AG04449 (cell line): ENCODE measurements around the gene TTLL10.

ENCODE experiments used
- CTCF ChIA-PET: fragments of 350-600 bp; formaldehyde crosslinking; extraction: SDS; loops from one replicate; lab custom pipeline; 2021; ENCODE audit warnings: antibody characterized with exemption; lab: Yijun Ruan, JAX
- POLR2A ChIA-PET: fragments of 400-600, 350-600 bp; formaldehyde crosslinking; extraction: SDS; loops from one replicate; lab custom pipeline; 2020; ENCODE audit warnings: antibody characterized with exemption, inconsistent platforms; lab: Yijun Ruan, JAX
- DNase-seq: peaks from one replicate; pipeline ENCODE4 v3.0.0-alpha.2; 2010; ENCODE audit warnings: low read depth, low spot score
- H3K4me3 ChIP-seq: 2 replicates; pipeline ENCODE4 v1.5.1; 2011; ENCODE audit warnings: low read depth, mild to moderate bottlenecking, control low read depth, low read length
- TF ChIP-seq, protein P1 (sequence below): IDR thresholded peaks from one replicate; pipeline ENCODE4 v1.5.1; 2011; ENCODE audit warnings: mild to moderate bottlenecking, moderate library complexity, low read length, control low read depth, inconsistent platforms; ENCODE audit not compliant: insufficient read depth; ENCODE audit errors: missing control alignments

The TTLL10 gene

DNA sequence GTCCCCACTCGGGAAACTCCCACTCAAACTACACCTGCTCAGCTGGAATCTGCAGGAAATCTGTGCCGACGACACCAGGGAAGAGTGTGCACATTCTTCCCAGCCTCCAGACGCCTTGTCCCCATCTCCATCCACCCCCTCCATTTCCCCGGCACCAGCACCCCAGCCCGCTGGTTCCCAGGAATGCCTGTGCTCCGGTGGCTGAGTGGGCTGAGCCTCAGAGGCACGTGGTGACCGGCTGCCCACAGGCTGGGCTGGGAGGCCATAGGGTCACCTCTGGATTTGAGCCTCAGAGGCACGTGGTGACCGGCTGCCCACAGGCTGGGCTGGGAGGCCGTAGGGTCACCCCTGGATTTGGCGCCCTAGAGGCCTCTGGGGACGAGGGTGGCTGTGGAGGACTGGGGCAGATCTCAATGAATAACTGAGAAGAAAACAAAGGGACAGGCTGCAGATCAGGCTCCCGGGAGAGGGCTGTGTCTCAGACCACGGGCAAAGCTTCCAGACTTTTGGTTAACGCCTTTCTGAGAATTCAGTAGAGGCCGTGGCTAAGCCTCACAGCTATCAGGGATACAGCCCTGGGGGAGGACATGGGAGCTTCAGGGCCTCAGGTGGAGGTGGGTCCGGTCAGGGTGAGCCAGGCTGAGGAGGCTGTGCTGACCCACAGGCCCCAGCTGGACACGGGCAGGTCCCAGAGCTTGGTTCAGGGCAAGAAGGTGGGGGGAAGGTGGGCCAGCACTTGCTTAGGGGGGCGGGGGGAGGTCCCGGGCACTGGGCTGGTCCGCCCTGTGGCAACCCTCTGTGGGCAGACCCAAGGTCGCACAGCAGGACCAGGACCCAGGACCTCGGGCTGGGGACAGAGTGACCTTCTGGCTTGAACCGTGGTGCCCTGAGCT lies 17.3 kb upstream of the TTLL10 start:
- ChIA-PET POLR2A (no interaction called here), CTCF (interaction anchor here (1.0 kb wide), 1 partner anchor 34 kb away, joined by 3 read pairs; no protein-coding TSS in a partner anchor)
- TF ChIP-seq, protein P1, sequence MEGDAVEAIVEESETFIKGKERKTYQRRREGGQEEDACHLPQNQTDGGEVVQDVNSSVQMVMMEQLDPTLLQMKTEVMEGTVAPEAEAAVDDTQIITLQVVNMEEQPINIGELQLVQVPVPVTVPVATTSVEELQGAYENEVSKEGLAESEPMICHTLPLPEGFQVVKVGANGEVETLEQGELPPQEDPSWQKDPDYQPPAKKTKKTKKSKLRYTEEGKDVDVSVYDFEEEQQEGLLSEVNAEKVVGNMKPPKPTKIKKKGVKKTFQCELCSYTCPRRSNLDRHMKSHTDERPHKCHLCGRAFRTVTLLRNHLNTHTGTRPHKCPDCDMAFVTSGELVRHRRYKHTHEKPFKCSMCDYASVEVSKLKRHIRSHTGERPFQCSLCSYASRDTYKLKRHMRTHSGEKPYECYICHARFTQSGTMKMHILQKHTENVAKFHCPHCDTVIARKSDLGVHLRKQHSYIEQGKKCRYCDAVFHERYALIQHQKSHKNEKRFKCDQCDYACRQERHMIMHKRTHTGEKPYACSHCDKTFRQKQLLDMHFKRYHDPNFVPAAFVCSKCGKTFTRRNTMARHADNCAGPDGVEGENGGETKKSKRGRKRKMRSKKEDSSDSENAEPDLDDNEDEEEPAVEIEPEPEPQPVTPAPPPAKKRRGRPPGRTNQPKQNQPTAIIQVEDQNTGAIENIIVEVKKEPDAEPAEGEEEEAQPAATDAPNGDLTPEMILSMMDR, result no peak
- no peak for DNase-seq
- no peak overlapping the region for H3K4me3 ChIP-seq

DNA sequence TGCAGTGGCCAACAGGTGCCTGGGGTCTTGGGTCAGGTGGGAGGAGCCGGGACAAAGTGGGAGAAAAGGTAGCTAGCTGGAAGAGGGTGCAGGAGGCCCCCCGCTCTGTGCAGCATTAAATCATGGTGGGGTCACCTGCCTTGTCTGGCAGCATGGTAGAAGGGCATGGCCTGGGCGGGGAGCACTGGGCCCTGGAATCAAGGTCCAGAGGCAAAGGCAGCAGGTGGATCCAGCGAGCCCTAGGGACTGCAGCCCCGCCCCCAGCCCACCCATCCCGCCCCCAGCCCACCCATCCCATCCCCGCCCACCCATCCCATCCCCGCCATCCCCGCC lies 16.7 kb upstream of the TTLL10 start:
- no peak overlapping the region for H3K4me3 ChIP-seq
- POLR2A ChIA-PET, result no interaction called here
- DNase-seq, result no peak
- CTCF ChIA-PET, result interaction anchor here (1.0 kb wide), 1 partner anchor 35 kb away, joined by 3 read pairs; no protein-coding TSS in a partner anchor
- TF ChIP-seq, protein P1, result no peak

DNA sequence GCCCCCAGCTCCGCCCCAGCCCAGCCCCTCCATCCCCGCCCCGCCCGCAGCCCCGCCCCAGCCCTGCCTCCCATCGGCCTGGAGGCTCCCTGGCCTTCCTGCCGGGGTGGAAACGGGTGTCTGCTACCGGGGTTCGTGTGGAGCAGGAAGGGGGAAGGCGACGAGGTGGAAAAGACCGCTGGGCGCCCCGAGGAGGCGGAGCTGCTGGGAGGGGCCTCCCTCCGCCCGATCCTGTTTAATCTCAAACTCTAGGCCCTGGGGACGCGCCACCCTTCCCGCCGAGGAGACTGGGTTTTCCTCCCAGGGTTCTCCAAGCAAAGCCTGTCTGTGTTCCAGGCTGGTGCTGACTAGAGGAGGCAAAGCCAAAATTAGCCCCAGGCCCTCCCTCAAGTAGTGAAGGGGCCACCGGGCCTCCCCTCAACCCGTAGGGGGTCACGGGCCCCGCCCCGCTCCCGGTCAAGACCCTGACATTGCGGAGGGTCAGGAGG lies 16.2 kb upstream of the TTLL10 start:
- peak overlapping the region; percentile 57 for H3K4me3 ChIP-seq
- CTCF ChIA-PET, result no interaction called here
- POLR2A ChIA-PET, result interaction anchor here (1.1 kb wide), 1 partner anchor 74 kb away, joined by 3 read pairs; no protein-coding TSS in a partner anchor
- peak; percentile 24 for DNase-seq
- TF ChIP-seq, protein P1, result no peak

DNA sequence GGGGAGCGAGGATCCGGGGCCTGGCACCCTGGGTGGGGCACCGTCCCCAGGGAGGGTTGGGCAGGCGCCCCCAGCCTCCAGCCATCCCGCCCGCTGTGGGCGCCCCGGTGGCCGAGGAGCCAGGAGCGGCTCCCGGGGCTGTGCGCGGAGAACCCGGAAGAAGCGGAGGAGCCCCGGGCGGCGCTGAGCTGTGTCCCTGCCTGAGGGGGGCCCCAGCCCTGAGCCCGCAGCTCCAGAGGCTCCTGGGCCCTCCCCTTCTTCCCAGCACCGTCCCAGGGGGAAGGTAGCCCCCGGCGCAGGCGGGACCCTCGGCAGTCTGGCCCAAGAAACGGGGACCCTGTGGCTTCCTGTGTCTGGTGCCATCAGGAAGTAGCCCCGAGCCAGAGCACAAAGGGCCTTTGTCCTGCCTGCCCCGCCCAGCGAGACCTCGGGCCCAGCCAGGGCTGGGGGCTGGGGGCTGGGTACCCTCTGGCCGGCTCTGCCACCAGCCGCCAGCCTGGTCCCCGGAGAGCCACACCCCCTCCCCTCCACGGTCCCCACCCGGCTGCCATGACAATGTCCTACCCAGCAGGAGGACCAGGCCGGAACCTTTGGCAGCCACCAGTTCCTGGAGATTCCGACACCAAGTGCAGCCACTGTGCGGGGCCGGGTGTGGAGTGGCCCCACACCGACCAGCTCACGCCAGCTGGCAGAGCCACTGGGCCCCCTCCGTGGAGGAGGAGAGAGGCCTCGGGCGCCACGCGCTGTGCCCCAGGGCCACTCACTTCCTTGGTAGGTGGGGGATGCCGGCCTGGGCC lies 15.6 kb upstream of the TTLL10 start:
- H3K4me3 ChIP-seq, result peak overlapping the region; percentile 57
- no peak for DNase-seq

DNA sequence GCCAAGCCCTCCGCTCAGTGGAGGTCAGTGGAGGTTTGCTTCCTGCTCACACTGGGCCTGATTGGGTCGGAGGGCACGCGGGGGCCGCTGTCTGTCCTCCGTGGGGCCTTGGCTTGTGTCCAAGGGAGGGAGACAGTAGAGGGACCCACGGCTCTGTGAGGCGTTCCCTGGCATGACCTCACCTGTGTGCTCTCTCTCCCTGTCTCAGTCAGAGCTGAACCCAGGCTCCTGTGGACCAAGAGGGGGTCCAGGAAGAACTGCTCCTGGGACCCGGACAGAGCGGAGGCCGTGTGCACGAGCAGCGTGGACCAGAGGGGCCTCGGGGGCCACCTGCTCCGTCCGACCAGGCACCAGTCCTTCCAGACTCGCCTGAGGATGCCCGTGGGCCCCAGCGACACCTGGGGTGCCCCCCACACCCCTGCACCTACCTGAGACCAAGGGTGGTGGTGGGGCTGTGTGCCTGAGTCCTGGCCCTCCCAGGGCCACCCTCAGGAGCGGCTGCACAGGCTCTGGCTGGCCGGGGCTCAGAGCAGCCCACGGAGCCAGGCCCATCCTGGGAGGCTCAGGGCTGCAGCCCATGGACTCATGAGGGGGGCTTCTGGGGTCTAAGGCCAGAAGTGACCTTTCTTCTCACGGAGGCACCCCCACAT lies 13.3 kb upstream of the TTLL10 start:
- TF ChIP-seq, protein P1, result no peak
- no peak overlapping the region for H3K4me3 ChIP-seq
- CTCF ChIA-PET, result no interaction called here
- POLR2A ChIA-PET, result no interaction called here
- no peak for DNase-seq

More for the DNA sequence above, 15.6 kb upstream of the TTLL10 start:
- TF ChIP-seq, protein P1, result no peak
- ChIA-PET POLR2A (interaction anchor here (1.1 kb wide), 1 partner anchor 73 kb away, joined by 3 read pairs; no protein-coding TSS in a partner anchor), CTCF (no interaction called here)
